NCI-H2081 (cell line): ENCODE data around the gene TERT.
"Not testable (repeated sequence)": the region's sequence is repeated elsewhere in the genome, so short reads cannot be mapped to it uniquely, and the experiment has no call there.

Experiments
- DNase-seq, 2 experiments: peaks; one replicate each; lab custom pipeline; 2025; lab: John Stamatoyannopoulos, UW

Gene TERT

GRCh38 chr5:1278656-1279442 is 16.0 kb downstream of the TERT start:
- no peak for DNase-seq

- no peak for DNase-seq
Measured at GRCh38 chr5:1278216-1278615, 16.7 kb downstream of the TERT start.

- DNase-seq: no peak
Measured at GRCh38 chr5:1277781-1278180, 17.1 kb downstream of the TERT start.

- no peak for DNase-seq
Measured at GRCh38 chr5:1277331-1277730, 17.5 kb downstream of the TERT start.

- DNase-seq: no peak
Measured at GRCh38 chr5:1276930-1277329, 17.9 kb downstream of the TERT start.

- not testable (repeated sequence) for DNase-seq
Measured at GRCh38 chr5:1275397-1276391, 19.2 kb downstream of the TERT start.

GRCh38 chr5:1274471-1274870 is 20.4 kb downstream of the TERT start:
- no peak for DNase-seq

GRCh38 chr5:1273745-1274144 is 21.1 kb downstream of the TERT start:
- no peak for DNase-seq

GRCh38 chr5:1272201-1272600 is 22.7 kb downstream of the TERT start:
- no peak for DNase-seq

GRCh38 chr5:1270933-1271914 is 23.6 kb downstream of the TERT start:
- no peak for DNase-seq

GRCh38 chr5:1270426-1270825 is 24.4 kb downstream of the TERT start:
- no peak for DNase-seq

GRCh38 chr5:1268666-1269065 is 26.2 kb downstream of the TERT start:
- no peak for DNase-seq

- no peak for DNase-seq
Measured at GRCh38 chr5:1268056-1268455, 26.8 kb downstream of the TERT start.

GRCh38 chr5:1267464-1267863 is 27.4 kb downstream of the TERT start:
- DNase-seq: not testable (repeated sequence)

GRCh38 chr5:1266791-1267190 is 28.1 kb downstream of the TERT start:
- no peak for DNase-seq

GRCh38 chr5:1265461-1266455 is 29.1 kb downstream of the TERT start:
- DNase-seq: no peak

GRCh38 chr5:1265026-1265425 is 29.8 kb downstream of the TERT start:
- no peak for DNase-seq

GRCh38 chr5:1264211-1264610 is 30.7 kb downstream of the TERT start:
- DNase-seq: no peak

- DNase-seq: peak in 1 of 2 experiments; percentile 24
Measured at GRCh38 chr5:1262381-1262780, 32.5 kb downstream of the TERT start.

GRCh38 chr5:1261643-1262042 is 33.2 kb downstream of the TERT start:
- no peak for DNase-seq
